K562 (cell line): ENCODE measurements around the gene CCAR1. TPM values are rescaled to one million over a fixed set of nuclear protein-coding genes. Genes with fewer than 3 reads are reported as not detected.
A peak's percentile ranks its signal among the peaks of the same experiment; 100 is the strongest.

ENCODE experiments used
- ATAC-seq: fragments of 200-7000 bp; cut with Tn5 transposase; 3 replicates; pipeline ENCODE4 v1.9.1; 2020; ENCODE audit warnings: moderate library complexity
- BruUV-seq: library from RNA; stranded (reverse); fragments of 400-500 nt; replicated peaks from 2 replicates; lab custom pipeline; 2021; lab: Mats Ljungman, UMichigan
- CTCF ChIA-PET: fragments of 300-600 bp; formaldehyde crosslinking; extraction: SDS; loops from one replicate; lab custom pipeline; 2021; ENCODE audit warnings: low intra/inter-chr PET ratio; lab: Yijun Ruan, JAX
- POLR2A ChIA-PET: fragments of 300-600, 350-650 bp; sonication (Branson Sonifier 250); formaldehyde crosslinking; extraction: SDS; loops from one replicate; lab custom pipeline; 2021; ENCODE audit warnings: antibody characterized with exemption, inconsistent platforms; lab: Yijun Ruan, JAX
- DNase-seq, 4 experiments: peaks; one replicate each; pipeline versions ENCODE4 v3.0.0 to v3.0.0-alpha.2; 2011 to 2018; ENCODE audit warnings: low spot score in 3 of 4, mixed read lengths in 3 of 4; ENCODE audit errors: extremely low read depth in 1 of 4
- FAIRE-seq: peaks from 2 replicates; lab custom pipeline; 2011; peaks lifted over from hg19 to GRCh38; lab: Jason Lieb, UNC
- H2AFZ ChIP-seq: 2 replicates; pipeline ENCODE4 v1.6.0; 2011; ENCODE audit warnings: low read depth, low read length, control low read depth, inconsistent platforms
- H3K27ac ChIP-seq: fragments of 200-600 bp; 3 replicates; pipeline ENCODE4 v1.8.0; 2011; ENCODE audit warnings: low read depth, mild to moderate bottlenecking, control low read depth, inconsistent platforms, low read length, moderate library complexity, mixed read lengths; ENCODE audit errors: extremely low read depth
- H3K27me3 ChIP-seq, 2 experiments: fragments of 300-600 bp in 1 of 2; 2 replicates in 1 of 2; 3 replicates in 1 of 2; pipeline versions ENCODE4 v1.6.0 to v1.8.0; 2011; ENCODE audit warnings: inconsistent platforms in 2 of 2, low read length in 2 of 2, mild to moderate bottlenecking in 1 of 2, mixed read lengths in 1 of 2, moderate library complexity in 1 of 2; ENCODE audit not compliant: control insufficient read depth in 2 of 2, insufficient read depth in 2 of 2
- H3K36me3 ChIP-seq: fragments of 300-600 bp; 3 replicates; pipeline ENCODE4 v1.8.0; 2011; ENCODE audit warnings: mild to moderate bottlenecking, low read length, inconsistent platforms; ENCODE audit not compliant: control insufficient read depth, insufficient read depth
- H3K4me1 ChIP-seq, 2 experiments: fragments of 200-600 bp in 1 of 2; replicated peaks in 1 of 2; 2 replicates in 1 of 2; 3 replicates in 1 of 2; pipeline versions ENCODE4 v1.5.1 to v1.8.0; 2011; ENCODE audit warnings: inconsistent platforms in 2 of 2, low read length in 2 of 2, mild to moderate bottlenecking in 1 of 2, mixed read lengths in 1 of 2, moderate library complexity in 1 of 2; ENCODE audit not compliant: control insufficient read depth in 2 of 2, insufficient read depth in 2 of 2
- H3K4me2 ChIP-seq: 2 replicates; pipeline ENCODE4 v1.6.1; 2011; ENCODE audit warnings: low read length, control low read depth, inconsistent platforms, mixed read lengths; ENCODE audit not compliant: insufficient read depth
- H3K4me3 ChIP-seq: fragments of 200-600 bp; sonication (generic), shearing (Covaris generic); 2 replicates; pipeline ENCODE4 v1.5.1; 2016; ENCODE audit warnings: control low read depth, inconsistent platforms
- H3K79me2 ChIP-seq: fragments of 200-600 bp; 3 replicates; pipeline ENCODE4 v1.8.0; 2011; ENCODE audit warnings: low read length, inconsistent platforms; ENCODE audit not compliant: control insufficient read depth, insufficient read depth
- H3K9ac ChIP-seq, 2 experiments: 2 replicates each; pipeline versions ENCODE4 v1.6.0 to v1.6.1; 2011; ENCODE audit warnings: low read depth in 2 of 2, low read length in 2 of 2, control low read depth in 1 of 2, inconsistent platforms in 1 of 2, mild to moderate bottlenecking in 1 of 2, mixed read lengths in 1 of 2; ENCODE audit not compliant: insufficient read depth in 1 of 2
- H3K9me1 ChIP-seq: one replicate; pipeline ENCODE4 v1.6.0; 2011; ENCODE audit warnings: inconsistent platforms, mild to moderate bottlenecking, low read length, moderate library complexity; ENCODE audit not compliant: control insufficient read depth, insufficient read depth
- H3K9me3 ChIP-seq: replicated peaks from 2 replicates; pipeline ENCODE4 v1.5.1; 2011; ENCODE audit warnings: low read depth, low read length, inconsistent platforms; ENCODE audit not compliant: control insufficient read depth, insufficient read depth
- H4K20me1 ChIP-seq: replicated peaks from 2 replicates; pipeline ENCODE4 v1.6.1; 2011; ENCODE audit warnings: low read length, inconsistent platforms, mixed read lengths; ENCODE audit not compliant: control insufficient read depth, insufficient read depth
- CREM ChIP-seq: IDR thresholded peaks from 2 replicates; pipeline ENCODE4 v1.6.1; 2014; ENCODE audit warnings: antibody characterized with exemption, low read depth
- DIDO1 ChIP-seq: fragments of 450-650 bp; IDR thresholded peaks from 2 replicates; pipeline ENCODE4 v1.6.1; 2016; ENCODE audit warnings: low read depth, missing biosample characterization, missing genetic modification characterization
- GTF2B ChIP-seq: IDR thresholded peaks from 2 replicates; pipeline ENCODE4 v1.6.1; 2011; ENCODE audit not compliant: insufficient read length; ENCODE audit errors: extremely low read depth
- MLX ChIP-seq, 2 experiments: fragments of 450-650 bp in 1 of 2; sonication (generic) in 1 of 2; formaldehyde crosslinking; conservative IDR thresholded peaks; 2 replicates each; pipeline versions ENCODE4 v1.4.0 to v1.8.1; 2020 to 2022; ENCODE audit warnings: mild to moderate bottlenecking in 1 of 2, missing genetic modification reagents in 1 of 2
- PHF8 ChIP-seq: fragments of 200-600 bp; sonication (generic); IDR thresholded peaks from 2 replicates; pipeline ENCODE4 v1.6.1; 2012; ENCODE audit warnings: mixed run types, mild to moderate bottlenecking, inconsistent platforms, low read length, moderate library complexity, borderline replicate concordance
- SMARCC2 ChIP-seq: fragments of 450-650 bp; IDR thresholded peaks from 2 replicates; pipeline ENCODE4 v1.6.1; 2017; ENCODE audit warnings: antibody characterized with exemption, moderate library complexity, mild to moderate bottlenecking, low read depth
- ZNF121 ChIP-seq: sonication (generic); formaldehyde crosslinking; conservative IDR thresholded peaks from 2 replicates; pipeline ENCODE4 v1.8.0; 2022; ENCODE audit warnings: missing genetic modification reagents
- ZNF318 ChIP-seq, 2 experiments: fragments of 450-650 bp; IDR thresholded peaks; 2 replicates each; pipeline ENCODE4 v1.6.1; 2016; ENCODE audit warnings: mild to moderate bottlenecking in 2 of 2, borderline replicate concordance in 1 of 2, low read depth in 1 of 2, moderate library complexity in 1 of 2
- ZNF445 ChIP-seq: fragments of 250-450 bp; sonication (Bioruptor Pico); IDR thresholded peaks from 2 replicates; pipeline ENCODE4 v1.4.0; 2020; ENCODE audit warnings: low read depth, mild to moderate bottlenecking, moderate library complexity
- WGBS: fragments of 100-300 bp; shearing (Covaris generic); methylation state at CpG from one replicate; pipeline ENCODE4 v1.1.6; 2016; ENCODE audit warnings: low coverage, mixed read lengths; ENCODE audit not compliant: insufficient coverage; ENCODE audit errors: missing lambda C conversion rate; 5-methylcytosine and 5-hydroxymethylcytosine counted together
- in situ Hi-C: fragments of 300-500 bp; cut with MboI; formaldehyde crosslinking; loops from 4 replicates; pipeline ENCODE4 v1.15.0; 2018; ENCODE audit warnings: inconsistent platforms, mixed read lengths
- intact Hi-C: fragments of 100-400 bp; cut with micrococcal nuclease; formaldehyde crosslinking; loops from 2 replicates; pipeline ENCODE4 v1.14.2; 2022
- polyA plus RNA-seq, 8 experiments: library from polyadenylated mRNA; depleted of rRNA in 4 of 8; stranded (reverse) in 5 of 8; unstranded in 3 of 8; fragments of >200 nt; fragmentation: Nextera tagmentation in 2 of 8; fragmentation: Illumina TruSeq in 1 of 8; extraction: Ambion mirVana in 2 of 8; extraction: Trizol in 1 of 8; gene quantifications; 2 replicates each; pipeline versions ENCODE4 v1.2.1 to v1.2.3, GENCODE V29; 2011 to 2014; ENCODE audit warnings: inconsistent platforms in 1 of 8, missing spikeins in 1 of 8
- total RNA-seq, 7 experiments: library from RNA; depleted of rRNA in 6 of 7; stranded (reverse); fragments of >200 nt in 6 of 7; fragmentation: Illumina TruSeq in 2 of 7; extraction: Trizol in 2 of 7; gene quantifications; 2 replicates each; pipeline versions ENCODE4 v1.2.1 to v1.2.3, GENCODE V29; 2011 to 2021; ENCODE audit warnings: low replicate concordance in 1 of 7

CCAR1 gene
- total and polyA plus RNA-seq, 9 of the 15 experiments (the other 6 are each of a cell fraction or from before 2014, with no cell fraction given), result 44.8 to 173 (median 111) TPM

GRCh38 chr10:68837626-68838322 is 116.7 kb downstream of the CCAR1 start:
- Histone ChIP-seq H3K4me1 (no peaks in the 10 kb centered on the region), H3K4me2 (no peak overlapping the region), H3K4me3 (no peak overlapping the region), H3K27ac (no peak overlapping the region), H3K9ac (no peak overlapping the region), H4K20me1 (no peaks in the 10 kb centered on the region), H3K27me3 (peaks cover 20 to 24% of the 10 kb centered on the region in 2 experiments), H3K9me1 (no peaks in the 10 kb centered on the region), H2AFZ (no peak overlapping the region), H3K79me2 (no peaks in the 10 kb centered on the region), H3K9me3 (no peaks in the 10 kb centered on the region), H3K36me3 (no peaks in the 10 kb centered on the region)
- WGBS, result 28% methylated on average over 8 of the region's 8 CpGs
- TF ChIP-seq SMARCC2 (no peak), ZNF121 (CRISPR knock-in tag) (peak; percentile 63), ZNF445 (CRISPR knock-in tag) (no peak), ZNF318 (IDR thresholded peaks at IDR 0.05; ENCODE audit: borderline replicate concordance in 1 of 2, low read depth in 1 of 2) (no peak), CREM (no peak), DIDO1 (tag) (no peak), MLX (CRISPR knock-in tag; conservative IDR thresholded peaks at IDR 0.05) (no peak), GTF2B (no peak), PHF8 (no peak)
- no TSS peak for BruUV-seq
- intact Hi-C loops (no loop called here), in situ Hi-C loops (no loop called here)
- ATAC-seq (no peak), DNase-seq (peak in 2 of 4 experiments; percentile 4 to 8), FAIRE-seq (no peak)
- POLR2A ChIA-PET, result interaction anchor here (0.7 to 1.2 kb wide), 2 partner anchors 9 to 10 kb away, joined by 3 to 5 read pairs; no protein-coding TSS in a partner anchor
- CTCF ChIA-PET, result no interaction called here
